Activated T-cell treated with anti-CD3 and anti-CD28 coated beads for 24 hours (primary cell): ENCODE measurements around the gene CASK.

Experiments used
- DNase-seq: peaks from one replicate; pipeline ENCODE4 v3.0.0-alpha.2; 2020; ENCODE audit warnings: low read depth

Gene CASK, protein sequence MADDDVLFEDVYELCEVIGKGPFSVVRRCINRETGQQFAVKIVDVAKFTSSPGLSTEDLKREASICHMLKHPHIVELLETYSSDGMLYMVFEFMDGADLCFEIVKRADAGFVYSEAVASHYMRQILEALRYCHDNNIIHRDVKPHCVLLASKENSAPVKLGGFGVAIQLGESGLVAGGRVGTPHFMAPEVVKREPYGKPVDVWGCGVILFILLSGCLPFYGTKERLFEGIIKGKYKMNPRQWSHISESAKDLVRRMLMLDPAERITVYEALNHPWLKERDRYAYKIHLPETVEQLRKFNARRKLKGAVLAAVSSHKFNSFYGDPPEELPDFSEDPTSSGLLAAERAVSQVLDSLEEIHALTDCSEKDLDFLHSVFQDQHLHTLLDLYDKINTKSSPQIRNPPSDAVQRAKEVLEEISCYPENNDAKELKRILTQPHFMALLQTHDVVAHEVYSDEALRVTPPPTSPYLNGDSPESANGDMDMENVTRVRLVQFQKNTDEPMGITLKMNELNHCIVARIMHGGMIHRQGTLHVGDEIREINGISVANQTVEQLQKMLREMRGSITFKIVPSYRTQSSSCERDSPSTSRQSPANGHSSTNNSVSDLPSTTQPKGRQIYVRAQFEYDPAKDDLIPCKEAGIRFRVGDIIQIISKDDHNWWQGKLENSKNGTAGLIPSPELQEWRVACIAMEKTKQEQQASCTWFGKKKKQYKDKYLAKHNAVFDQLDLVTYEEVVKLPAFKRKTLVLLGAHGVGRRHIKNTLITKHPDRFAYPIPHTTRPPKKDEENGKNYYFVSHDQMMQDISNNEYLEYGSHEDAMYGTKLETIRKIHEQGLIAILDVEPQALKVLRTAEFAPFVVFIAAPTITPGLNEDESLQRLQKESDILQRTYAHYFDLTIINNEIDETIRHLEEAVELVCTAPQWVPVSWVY

DNA sequence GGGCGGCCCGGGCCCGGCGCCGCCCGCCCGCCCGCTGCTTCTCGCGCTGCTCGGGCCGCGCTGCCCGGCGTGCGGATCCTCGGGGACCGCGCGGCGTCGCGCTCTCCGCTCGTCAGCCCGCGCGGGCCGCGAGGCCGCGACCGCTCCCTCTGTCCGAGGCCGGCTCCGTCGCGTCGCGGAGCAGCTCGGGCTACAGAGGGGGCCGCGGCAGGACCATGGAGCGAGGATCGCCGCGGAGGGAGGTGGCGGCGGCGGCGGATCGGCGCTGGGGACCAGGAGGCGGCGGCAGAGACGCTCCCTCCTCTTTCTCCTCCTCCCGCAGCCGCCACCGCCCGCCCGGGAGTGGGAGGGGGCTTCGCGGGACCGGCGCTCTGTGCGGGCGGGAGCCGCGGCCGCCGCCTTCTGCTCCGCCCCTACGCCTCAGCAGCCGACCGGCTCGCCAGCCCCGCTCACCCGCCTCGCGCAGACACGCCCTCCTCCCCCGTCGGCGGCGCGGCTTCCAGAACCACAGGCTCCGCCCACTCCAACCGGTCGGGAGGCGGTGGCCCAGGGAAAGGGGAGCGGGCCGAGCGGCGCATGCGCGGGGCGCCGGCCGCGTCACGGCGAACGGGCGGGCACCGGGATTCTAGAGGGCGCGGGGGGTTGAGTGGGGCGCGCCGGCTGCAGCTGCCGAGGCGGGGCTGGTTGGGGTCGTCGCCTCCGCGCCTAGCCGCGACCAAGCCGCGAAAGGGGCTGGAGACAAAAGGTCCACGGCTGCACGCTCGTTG, at the start of gene CASK:
CASK (minus strand) TSS at position 344 of the 767 bp plus-strand sequence. CDS start 566 bp downstream, outside the sequence.
- peak; percentile 80 for DNase-seq

DNA sequence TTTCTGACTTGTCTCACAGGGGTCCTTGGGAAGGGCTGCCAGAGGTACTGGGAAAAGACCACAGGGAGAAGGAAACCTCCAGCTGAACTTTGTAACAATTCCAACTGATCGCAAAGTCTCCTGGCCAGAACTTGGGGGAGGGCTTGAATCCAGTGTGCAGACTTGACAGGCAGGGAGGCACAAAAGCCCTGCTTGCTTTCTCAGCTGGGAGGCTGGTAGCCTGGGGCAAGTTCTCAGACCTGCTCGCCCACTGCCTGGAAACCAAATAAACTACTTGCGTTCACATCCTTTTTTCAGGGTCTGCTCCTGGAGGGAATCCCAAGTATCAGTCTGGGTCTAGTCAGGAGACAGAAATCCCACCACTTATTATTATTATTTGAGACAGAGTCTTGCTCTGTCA, 48.0 kb upstream of the CASK start:
- DNase-seq: no peak

DNA sequence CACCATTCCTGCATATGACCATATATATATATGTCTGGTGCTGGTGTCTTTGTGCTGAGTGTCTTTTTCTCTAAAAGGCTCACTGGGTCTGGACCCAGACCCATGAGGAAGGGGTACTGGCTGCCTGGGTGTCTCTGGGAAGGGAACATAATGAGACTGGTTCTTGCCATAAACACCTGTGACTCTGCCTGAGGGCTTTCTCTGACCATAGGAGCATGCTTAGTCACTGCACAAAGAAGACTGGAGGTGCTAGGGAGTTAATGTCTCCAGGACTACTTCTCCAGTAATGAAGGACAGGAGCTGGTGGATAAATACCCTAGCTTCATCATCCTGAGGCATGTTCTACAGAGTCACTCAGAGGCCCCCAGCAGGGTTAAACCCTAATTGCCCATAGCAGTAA, 47.1 kb upstream of the CASK start:
- DNase-seq: no peak

DNA sequence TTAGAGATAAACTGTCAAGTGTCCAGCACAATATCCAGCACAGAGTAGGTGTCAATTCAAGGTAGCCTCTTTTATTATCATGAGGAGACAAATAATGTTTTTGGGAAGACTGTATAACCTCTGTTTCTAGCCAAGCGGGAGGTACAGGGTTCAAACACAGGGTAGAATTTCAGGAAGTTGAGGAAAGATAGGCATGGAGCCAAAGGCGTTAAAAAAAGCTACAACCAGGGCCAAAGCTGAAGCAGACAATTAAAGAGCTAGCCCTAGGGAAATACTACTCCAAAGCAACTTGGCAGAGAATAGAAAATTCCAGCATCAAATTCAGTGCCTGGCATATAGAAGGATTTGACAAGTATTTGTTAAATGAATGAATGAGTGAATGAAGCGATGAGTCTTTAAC, 40.0 kb upstream of the CASK start:
- DNase-seq: no peak

DNA sequence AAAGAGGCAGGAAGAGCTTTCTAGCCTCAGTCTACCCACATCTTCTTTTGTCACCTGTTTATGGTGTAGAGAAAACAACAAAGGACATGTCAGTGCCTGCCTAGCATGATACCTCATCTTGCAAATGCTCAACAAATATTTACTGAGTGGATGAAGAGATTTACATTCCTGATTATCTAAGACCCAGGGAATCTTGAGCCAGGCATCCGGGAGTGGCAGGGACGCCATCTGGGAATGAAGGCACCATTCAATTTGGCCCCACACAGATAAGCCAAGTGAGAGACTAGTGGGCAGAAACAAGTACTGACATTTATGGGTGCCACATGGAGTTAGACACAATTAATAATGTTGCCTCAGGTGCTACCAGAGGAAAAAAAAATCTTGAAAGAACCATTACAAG, 36.8 kb upstream of the CASK start:
- DNase-seq: no peak

DNA sequence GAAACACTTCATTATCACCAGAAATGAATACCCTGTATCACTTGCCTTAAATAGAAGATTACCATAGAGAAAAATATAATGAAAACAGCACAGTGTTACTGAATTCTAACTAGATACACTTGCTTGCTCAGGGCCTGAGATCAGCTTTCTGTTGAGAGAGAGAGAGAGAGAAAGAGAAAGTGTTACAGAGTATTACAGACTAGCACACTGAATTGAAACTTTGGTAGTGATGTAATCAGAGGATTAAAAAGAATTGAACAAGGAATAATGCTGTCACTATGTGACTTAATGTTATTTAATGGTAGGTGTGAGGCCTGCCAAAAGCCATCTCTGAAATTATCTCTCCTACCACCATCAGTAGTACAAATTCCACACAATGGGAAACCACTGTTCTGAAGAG, 35.5 kb upstream of the CASK start:
- no peak for DNase-seq

DNA sequence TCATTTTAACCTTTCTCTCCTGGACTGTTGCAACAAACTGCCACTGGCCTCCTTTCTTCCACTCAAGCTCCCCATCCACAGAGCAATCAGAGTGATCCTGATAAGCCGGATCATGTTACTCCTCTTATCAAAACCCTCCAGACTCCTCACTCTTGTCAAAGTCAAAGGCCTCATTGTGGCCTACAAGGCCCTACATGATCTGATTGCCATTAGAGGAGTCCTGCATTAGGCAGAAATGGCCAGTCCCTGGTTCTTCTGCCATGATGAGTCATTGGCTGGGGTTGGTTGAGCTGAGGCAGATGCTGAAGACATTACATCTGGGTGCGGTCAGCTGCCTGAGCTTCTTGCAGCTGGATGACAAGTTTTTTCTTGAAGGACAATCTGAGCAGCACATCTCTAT, 32.7 kb upstream of the CASK start:
- DNase-seq: no peak

DNA sequence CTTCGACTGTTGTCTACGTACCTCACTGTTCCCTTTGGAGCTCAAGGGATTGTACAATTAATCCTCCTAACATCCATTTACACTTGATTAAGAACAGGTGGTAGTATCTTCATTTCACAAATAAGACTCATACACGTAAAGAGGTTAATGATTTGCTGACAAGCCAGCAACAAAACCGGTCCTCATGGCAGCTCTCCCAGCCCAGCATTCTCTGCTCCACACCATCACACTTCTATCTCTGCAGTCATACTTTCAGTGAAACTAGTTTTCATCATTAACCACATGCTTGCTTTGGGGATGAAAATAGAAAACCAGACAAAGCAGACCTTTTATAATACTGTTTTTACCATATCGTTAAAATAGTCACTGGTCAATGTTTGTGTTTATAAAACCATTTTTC, 28.7 kb upstream of the CASK start:
- DNase-seq: no peak

DNA sequence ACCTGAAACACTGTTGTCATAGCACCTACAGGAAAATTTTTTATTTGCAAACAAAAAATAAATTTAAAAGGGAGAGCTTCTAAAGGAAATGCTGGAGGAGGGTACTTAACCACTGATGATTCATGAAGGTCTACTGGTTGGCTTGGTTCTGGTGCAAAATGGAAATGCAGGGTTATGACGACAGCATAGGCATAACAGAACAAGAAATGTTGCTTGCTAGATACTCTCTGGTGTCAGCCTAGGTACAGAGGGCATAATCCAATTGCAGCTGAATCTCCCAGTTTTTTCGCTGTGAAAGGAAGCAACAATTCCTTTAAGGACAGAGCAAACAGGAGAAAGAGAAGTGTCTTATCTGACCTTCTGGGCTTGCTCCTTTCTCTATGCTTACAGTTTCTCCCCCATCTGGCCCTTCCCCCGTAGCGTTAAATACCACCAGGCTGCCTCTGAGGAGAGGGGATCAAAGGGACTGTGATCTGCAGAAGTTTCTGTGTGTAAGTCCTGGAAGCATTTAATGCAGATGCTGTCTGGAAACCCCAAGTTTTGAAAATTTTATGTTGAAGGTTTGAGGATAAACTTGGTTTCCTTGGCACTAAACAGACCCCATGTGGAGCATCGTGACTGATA, 23.7 kb upstream of the CASK start:
- no peak for DNase-seq

DNA sequence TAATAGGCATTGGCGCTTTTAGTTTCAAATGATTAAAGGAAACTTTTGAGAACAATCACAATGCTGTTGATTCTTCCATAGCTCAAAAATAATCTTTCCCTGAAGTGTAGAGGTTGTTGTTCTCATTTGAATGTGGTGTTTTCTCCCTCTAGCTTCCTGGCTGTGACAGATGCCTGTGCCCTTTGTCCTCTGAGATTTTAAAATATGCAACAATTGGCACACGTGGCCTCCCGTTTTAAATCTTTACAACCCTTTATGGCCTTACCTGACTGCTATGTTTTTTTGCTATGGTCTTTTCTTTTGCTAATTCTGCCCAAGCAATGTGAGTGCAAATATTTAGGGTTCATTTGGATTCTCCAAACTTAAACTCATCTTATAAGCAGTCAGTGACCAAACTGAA, 22.9 kb upstream of the CASK start:
- DNase-seq: no peak

DNA sequence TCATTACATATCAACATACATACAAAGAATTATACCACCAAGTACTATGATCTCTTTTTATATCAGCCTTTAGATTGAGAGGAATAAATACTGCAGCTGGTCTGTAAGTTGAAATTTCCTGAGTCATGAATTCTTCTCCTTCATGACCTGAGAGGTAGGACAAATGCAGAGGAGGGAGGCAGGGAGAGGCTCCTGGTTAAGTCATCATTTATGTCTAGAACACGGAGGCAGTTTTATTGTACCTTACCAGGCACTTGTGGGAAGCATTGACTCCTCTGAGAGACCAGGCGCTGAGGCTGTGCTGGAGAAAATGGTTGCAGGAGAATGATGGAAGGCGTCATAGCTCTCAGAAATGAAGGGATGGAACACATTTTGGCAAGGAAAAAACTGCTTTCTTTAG, 12.5 kb upstream of the CASK start:
- DNase-seq: no peak

DNA sequence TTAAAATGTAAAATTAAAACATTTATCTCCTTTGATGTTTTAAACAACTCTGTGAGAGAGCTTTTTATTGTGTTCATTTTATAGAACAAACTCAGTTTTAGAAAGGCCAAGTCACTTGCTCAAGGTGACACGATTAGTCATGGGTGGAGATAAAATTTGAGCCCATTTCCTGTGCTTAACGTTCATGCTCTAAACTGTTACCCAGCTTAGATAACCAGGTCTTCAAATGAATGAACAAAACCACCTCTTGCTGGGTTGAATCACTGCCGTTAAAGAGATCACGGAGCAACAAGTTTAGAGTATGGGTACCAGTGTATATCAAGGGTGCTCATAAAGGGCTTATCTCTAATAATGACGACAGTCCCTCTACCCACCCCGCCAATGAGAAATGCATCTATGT, 10.2 kb upstream of the CASK start:
- no peak for DNase-seq

DNA sequence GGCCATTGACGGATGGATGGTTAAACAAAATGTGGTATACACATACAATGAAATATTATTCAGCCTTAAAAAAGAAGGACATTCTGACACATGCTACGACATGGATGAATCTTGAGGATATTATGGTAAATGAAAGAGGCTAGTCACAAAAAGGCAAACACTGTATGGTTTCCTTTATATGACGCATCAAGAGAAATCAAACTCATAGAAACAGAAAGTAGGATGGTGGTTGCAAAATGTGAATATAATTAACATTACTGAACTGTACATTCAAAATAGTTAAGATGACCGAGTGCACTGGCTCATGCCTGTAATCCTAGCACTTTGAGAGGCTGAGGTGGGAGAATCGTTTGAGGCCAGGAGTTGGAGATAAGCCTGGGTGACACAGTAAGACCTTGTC, 9.5 kb upstream of the CASK start:
- no peak for DNase-seq

DNA sequence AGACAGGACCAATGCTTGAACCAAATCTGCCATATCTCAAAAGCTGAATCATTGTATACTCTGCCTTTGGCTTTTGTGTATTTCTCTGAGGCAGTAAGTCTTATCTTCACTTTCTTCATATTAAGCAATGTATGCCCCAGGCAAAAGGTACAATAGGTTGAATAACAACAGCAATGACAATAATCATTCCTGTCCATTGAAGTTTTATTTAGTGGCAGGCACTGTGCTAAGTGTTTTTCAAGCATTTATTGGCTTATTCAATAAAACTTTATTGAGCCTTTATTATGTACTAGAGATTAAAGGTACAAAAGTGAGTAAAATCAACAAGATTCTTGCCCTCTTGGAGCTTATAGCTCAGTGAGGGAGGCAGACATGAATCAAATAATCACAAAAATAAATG, 8.2 kb upstream of the CASK start:
- DNase-seq: no peak

DNA sequence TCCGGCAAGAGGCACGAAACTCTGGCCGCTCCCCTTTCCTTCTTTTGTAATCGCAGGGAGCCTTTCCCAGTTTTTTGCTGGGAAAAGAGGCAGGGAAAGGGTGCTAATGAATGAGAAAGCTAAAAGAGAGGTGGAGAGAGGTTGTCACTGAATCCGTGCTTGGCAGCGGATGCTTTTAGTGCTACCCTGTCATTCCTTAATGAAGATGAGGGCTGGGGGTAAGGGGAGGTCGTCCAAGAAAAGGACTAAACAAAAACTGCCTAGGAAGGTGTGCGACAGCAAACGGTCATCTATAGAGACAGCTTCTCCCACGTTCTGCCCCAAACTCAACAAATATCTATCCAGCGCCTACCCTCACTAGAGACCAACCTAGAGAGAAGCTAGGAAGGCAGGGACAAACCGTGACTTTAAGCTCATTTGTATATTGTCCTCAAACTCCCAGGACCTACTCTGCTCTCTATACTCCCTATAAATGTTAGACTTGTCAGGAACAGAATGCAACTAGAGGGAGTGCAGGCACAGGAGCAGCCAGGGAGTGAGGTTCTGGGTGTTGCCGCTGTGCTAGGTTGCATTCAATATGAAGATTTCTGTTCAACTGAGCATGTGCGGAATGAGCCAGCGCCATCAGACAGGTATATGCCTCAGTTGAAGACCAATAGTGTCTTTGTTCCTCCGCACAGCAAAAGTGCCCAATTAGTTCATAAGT, 777 bp upstream of the CASK start:
- DNase-seq: no peak

DNA sequence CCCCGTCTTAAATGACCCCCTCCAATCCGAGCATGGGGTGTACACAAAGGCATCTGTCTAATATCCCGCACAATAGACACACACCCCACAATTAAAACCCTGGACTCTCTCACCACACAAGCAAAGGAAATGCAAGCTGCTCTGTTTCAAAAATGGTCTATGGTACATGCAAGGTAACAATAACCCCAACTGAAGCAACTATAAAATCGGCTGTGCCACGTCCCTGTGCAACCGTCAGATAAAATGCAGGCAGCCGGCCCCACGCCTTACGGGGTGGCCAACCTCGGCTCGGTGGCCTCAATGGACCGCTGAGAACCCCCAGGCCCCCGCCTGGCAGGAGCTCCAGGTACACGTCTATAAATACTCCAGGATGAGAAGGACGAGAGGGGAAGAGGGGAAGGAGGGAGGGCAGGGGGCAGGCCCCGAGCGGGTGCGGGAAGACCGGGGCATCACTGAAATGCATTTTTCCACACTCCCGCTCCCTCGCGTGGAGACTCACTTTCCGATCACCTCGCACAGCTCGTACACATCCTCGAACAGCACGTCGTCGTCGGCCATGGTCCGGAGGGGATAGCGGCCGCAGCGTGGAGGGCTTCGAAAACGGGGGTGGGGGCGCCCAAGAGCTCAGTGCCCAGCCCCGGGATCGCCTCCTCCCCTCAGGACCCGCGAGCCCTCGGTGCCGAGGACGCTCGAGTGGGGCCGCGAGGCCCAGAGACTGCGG, 763 bp downstream of the CASK start:
- DNase-seq: no peak

DNA sequence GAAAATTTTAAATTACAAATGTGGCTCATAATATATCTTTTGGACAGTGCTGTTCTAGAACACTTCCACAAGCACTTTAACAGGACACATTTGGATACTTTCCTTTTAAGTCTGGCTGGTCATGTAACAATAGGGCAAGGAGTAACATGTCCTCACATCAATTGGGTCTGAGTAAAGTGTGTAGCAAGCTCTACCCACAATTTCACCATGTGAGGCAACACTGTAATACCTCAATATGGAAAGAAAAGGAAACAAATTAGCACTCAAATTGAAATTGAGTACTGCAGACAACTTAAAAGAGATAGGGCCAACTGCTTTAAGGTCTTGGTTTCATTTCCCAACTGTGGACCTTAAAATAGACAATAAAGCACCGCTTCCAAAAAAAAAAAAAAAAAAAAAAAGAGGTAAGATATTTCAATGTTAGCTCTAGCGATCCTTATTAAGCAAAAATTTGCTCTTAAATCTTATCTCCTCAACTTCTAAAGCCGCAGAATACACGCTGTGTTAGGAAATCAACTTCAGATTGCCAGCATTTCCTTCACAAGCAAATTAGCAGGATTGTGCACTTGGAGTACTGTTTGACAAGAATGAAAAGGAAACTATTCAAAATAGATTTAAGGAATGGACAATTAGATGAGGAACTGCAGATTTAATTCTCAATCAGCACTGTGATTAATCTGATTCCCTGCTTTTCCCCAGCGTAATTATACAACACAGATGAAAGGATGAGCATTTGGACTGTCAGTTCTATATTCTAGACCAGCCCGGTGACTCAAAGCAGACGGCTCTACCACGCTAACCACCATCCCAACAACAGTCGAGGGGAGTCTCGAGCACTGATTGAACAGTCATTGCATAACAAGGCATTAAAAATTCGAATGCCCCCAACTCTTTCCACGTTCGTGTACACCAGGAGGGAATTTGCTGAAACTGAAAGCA, 1.6 kb downstream of the CASK start:
- no peak for DNase-seq

DNA sequence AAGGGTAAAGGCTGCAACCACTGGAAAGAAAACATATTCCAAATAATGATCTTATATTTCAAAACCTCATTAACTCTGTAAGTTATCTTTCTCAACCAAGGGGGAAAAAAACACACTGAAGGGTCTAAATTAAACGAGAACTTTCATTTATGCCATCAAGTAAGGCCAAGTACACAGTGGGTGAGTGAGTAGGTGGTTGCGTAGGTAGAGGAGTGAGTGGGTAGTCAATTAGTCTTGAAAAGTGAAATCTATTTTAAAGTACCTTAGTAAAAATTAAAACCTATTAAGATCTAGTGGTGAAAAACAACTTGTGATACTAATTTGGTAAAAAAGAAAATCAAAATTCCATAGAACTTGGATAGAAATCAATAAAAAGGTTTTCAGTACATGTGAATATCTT, 3.5 kb downstream of the CASK start:
- DNase-seq: no peak

DNA sequence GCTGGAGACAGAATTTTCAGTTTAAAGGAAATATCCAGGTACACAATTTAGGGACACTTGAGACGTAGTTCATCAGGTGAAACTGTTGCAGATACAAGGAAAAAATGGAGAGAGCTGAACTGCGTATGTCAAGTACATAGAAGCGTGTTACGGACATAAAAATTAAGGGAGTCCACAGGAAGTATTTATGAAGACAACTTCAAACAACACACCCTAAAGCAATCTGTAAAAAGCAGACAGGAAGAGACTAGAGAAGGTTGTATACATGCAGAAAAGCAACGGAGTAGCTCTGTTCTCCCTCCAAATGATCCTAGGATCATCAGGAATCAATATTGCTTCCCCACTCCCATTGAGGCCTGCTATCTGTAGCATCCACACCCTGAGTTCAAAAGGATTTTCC, 5.8 kb downstream of the CASK start:
- DNase-seq: no peak

DNA sequence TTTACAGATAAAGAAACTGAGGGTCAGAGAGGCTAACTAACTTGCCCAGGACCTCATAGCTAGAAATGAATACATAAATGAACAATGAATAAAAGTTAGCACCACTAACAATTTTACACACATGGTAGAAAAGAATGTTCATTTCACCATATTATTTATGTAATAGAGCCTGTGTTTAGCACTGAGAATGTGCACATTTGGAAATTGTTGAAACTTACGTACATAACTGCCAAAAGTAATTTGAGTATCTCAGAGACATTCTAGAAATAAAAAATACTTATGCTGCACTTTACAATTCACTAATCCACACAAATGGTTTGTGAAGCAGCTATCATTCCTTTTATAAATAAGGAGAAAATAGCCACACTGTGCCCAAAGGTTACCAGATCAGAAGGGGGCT, 9.9 kb downstream of the CASK start:
- DNase-seq: no peak
